Measurements from ENCODE around the gene GHSR.

The GHSR gene

DNA sequence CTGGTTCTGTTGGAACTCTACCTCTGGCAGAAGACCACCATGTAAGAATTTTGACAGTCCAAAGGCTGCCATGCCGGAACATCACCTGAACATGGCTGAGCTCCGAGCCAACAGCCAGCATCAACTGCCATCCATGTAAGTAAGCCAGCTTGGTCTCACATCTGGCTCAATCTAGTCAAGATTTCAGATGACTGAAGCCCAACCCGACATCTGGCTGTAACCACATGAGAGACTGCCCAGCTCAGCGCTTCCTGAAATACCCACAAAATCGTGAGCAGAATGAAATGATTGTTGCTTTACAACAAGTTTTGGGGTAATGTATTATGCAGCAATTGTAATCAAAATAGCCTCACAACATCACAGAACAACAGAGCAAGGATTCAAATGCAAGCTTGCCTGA is 32.9 kb downstream of the GHSR start:
- DNase-seq = no peak

DNA sequence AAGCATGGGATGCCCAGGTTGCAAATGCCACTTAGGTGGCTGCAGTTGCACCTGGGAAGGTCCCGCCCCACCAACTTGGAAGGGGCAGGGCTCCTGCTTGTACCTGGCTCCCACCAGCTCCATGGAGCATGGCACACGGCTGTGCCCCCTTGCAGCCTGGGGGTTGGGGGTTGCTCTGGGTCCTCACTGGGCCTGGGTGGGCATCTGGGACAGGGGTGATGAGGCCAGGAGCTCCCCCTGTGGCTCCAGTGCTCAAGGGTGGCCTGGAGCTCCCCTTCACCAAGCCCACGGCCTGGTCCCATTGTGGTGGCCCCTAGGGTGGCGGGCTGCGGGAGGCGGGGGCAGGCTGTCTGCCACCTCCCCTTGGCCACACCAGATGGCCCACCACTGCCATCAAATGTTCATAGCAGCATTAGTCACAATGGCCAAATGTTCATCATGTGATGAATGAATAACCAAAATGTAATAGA is 36.7 kb downstream of the GHSR start:
- no peak for DNase-seq

DNA sequence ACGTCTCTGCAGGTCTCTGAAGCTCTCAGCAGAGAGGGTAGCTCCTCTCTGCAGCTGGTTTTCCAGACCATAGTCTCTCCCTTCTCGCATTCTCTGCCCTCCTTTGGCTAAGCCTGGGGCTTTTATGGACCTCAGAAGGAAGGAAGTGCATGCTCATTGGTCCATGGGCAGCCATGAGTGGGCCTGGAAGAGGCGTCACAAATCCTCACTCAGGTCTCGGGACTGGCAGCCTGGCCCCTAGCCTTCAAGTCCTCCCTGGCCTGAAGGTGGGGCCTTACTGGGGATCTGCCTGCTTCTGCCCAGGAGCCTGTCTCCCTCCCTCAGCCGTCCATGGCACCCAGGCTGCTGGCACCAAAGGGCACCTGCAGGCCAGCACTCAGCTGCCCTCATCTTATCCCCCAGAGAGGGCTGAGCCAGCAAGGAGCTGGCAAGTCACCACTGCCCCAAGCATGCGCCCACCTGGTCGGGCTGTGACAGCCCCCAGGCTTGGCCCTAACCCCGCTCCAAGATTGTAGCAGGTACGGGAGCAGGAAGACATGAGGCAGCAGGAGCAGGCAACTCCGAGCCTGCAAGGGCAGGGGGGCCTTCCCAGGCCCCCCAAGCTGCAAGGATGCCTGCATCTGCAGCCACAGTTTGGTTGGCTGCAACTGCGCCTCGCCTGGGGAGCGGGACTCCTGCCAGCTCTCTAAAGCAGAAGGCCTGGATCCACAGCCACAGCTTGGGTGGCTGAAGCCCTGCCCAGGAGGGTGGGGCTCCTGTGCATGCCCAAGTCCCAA is 37.4 kb downstream of the GHSR start:
- DNase-seq = no peak

DNA sequence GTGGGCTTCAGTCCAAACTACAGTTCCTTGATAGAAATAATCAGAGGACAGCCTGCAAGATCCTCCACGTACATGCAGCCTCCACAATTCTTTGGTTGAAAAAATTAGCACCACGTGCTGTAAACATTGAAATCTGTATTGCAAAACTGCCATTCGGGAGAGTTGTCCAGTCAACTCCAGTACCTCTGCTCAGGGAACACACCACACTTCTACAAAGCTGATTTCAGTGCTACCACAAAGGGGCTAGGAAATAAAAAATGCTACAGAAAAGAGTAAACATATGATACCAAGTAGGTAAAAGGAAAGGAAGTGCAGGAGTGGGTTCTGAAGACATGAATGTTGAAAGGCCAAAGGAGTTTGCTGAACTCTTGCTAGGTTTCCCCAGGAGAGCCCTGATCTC is 40.4 kb downstream of the GHSR start:
- no peak for DNase-seq

DNA sequence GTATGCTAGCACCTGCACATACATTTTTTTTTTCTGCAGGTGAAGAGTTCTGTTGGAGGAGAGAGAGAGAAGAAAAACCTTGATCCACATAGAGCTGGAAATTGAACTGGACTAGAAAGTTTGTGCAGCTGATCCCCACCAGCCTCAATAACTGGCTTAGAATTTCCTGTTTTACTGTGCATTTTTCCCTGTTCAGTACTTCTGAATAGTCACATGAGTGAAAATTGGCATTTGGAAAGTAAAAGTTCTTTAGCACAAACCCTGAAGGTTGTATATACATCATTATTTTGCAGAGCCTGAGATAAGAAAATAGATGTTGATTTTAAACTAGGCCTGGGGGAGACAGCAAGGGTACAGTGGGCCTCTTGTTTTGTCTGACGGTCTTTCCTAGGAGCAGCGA is 42.3 kb downstream of the GHSR start:
- no peak for DNase-seq

DNA sequence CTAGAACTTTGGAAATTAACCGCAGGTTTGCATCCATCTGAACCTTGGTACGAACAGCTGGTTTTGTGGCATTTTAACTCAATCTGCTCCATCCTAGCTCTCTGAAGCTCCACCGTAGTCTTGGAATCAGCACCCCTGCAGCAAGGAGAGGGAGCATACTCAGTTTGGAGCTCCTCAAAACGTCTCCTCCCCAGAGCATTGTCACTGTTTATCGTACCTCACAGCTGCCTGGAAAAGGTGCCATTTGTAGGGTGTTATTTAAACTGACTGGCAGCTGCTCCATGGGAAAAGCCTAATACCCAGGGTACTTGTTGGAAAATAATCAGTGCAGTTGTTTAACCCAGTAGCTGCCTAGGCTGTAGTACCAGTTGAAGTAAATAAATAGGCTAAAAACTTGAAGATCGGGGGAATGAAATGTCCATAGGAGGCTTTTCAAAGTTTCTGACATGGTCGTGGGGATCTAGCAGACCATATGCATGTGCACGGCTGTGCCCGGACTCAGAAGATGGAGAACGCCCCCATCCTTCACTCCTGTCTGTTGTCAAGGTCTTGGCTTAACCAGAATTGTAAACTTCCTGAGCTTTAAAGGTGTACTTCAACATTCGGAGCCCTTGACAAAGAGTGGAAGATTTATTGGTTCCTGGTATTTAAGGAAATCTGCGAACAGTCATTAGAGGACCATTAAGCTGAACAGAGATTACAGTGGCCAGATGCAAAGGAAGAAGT is 43.9 kb downstream of the GHSR start:
- no peak for DNase-seq

DNA sequence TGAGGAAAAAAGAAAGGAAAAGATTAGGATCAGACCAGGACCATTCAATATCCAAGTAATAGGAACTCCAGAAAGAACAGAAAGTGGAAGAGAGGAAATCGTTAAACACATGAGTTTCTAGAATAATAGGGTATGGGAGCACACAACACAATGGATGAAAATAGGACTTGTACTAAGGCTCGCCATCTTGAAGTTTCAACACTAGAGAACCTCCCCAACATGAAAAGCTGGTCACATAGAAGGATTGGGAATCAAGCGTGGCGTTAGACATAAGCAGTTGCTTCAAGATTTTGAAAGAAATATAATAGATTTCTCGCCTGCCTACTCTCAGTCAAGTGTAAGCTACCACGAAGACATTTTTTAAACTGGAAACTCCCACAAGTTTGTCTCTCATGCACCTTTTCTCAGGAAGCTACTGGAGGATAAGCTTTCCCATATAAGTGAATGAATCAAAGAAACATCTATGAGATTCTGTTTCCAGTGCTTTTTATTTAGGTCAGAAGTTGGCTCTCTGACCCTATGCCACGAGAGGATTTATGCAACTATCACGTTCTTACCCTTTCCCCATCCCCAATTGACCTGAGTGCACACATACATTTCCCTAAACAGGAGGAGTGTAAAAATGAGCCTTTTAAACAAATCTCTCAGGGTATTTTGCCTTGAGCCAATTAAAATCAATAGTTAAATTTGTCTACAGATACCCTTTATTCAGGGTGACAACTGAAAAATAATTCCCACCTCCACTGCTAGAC is 45.2 kb downstream of the GHSR start:
- DNase-seq = no peak

DNA sequence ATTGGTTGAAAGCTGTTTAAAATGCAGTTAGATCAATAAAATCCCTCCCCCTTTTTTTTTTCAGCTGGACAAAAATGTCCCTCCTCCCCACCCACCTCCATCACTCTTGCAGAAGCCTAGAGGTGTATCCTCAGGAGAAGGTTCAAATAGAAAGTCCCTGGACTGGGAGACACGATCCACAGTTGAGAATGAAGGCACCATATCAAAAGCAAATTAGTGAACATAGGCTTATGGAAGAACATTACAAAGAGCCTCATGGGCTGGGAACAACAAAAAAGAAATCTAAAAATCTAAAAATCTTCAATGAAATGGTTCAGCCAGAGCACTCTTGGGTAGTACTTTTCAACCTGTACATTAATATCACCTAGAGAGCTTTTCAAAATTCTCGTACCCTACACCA is 46.2 kb downstream of the GHSR start:
- DNase-seq = no peak

DNA sequence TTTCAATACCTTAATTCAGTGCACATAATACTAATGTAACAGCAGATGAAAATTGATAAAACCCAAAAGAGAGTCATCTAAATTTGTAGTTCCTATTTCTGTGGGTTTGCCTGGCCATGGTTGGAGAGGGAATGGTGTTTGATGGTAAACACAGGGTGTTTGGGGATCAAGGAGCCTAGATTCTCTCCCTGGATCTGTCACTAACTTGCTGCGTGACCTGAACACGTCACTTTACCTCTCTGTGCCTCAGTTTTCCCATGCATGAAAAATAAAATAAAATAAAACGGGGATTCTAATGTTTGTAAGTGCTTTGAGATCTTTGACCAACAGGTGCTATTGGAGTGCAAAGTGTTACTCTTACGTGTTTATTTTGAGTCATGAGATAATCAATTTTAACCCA is 49.8 kb downstream of the GHSR start:
- no peak for DNase-seq

DNA sequence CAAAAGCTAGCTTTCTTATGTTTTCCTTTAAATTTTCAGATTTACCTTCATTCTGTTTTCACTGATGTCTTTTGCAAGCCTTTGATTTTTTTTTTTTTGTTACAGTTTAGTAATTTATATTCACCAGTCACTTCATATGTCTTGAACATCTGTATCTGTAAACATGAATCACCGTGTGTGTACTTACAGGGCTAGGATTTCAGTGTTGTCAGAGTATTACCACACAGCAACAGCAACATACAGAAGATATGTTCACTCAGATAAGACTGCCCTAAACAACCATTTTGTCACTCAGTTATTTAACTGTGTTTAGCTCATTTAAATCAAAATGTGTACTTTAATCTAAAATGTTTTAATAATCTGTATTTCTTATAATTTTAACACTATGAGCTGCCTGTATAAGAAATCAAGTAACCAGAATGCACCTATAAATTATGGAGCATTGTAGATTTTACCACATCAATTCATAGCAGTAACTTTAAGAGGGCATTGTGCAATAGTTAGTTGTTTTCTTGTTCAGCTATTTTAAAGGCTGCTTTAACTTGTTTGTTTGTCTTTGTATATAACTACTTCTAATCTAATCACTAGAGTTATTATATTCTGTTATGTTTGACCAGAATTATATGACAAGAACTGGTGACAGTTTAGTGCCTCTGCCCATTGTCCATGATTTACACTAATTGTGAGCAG is 50.4 kb downstream of the GHSR start:
- DNase-seq = no peak

DNA sequence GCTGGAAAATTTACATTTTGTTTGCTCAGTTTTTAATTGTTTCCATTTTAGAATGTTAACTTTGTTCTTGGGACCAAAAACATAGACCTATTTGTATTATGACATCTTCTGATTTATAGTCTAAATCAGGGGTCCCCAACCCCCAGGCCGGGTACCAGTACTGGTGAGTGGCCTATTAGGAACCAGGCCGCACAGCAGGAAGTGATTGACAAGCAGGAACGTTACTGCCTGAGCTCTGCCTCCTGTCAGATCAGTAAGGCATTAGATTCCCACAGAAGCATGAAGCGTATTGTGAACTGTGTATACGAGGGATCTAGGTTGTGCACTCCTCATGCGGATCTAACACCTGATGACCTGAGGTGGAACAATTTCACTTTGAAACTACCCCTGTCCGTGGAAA is 51.9 kb downstream of the GHSR start:
- DNase-seq = no peak

DNA sequence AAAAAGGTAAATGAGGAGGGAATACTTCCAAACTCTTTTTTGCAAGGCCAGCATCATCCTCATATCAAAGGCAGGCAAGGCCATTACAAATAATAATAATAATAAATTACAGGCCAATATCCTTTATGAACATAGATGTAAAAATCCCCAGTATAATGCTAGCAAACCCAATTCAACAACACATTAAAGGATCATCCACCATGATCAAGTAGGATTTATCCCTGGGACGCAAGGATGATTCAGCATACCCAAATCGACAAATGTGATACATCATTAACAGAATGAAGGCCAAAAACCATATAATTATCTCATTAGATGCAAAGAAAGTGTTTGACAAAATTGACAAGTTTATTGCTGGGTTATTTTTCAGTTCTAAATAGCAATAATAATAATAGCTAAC is 53.6 kb downstream of the GHSR start:
- DNase-seq = no peak
